AG10803 (cell line): ENCODE data around the gene TXNRD2.

Experiments
- DNase-seq: peaks from one replicate; pipeline ENCODE4 v3.0.0; 2010; ENCODE audit warnings: low read depth
- H3K4me3 ChIP-seq: 2 replicates; pipeline ENCODE4 v1.5.1; 2011; ENCODE audit warnings: mild to moderate bottlenecking, low read length, control low read depth
- CTCF ChIP-seq: conservative IDR thresholded peaks from 2 replicates; pipeline ENCODE4 v1.5.1; 2011; ENCODE audit warnings: mild to moderate bottlenecking, low read length, control low read depth, inconsistent platforms

TXNRD2 gene

GRCh38 chr22:19871023-19871844, 70.4 kb downstream of the TXNRD2 start:
- TF ChIP-seq CTCF = no peak
- no peak for DNase-seq

DNA sequence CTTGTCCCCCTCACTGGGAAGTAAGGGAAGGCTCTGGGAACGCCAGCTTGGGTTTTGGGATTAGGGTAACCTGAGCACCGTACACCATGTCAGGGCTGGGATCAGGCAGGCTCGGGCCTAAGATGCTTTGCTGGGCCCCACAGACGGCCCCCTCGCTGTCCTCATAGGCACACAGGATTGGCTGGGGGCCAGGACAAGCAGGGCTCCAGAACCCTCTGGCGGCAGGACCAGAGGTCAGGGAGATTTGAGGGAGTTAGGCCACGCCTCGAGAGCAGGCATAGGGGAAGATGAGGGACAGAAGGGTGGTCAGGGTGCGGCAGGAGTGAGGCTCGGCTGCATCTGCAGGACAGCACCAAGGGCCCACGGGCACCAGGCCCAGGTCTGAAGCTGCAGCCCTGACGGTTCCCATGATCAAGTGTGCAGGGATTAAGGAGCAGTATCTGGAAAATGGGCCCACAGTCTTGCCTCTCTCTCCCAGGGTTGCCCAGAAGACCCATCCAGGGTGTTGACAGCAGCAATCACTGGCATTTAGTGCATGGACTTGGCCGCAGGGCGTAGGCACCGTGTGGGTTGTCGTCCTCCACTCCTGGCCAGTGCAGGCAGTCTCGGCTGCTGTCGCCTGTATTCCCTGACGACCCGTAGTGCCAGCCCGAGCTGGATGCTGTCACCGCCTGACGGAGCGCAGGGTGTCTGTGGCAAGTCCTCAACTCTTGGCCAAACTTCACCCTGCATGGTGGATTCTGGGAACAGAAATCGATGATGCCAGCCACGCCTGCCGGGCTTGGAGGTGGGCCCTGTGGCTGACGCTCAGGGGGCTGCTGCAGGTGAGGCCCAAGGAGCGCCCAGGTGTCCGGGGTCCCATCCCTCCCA, 71.2 kb downstream of the TXNRD2 start:
- DNase-seq = no peak
- no peak for TF ChIP-seq CTCF
- H3K4me3 ChIP-seq = no peak overlapping the region

More at GRCh38 chr22:19871023-19871844, 70.4 kb downstream of the TXNRD2 start:
- H3K4me3 ChIP-seq = no peak overlapping the region

DNA sequence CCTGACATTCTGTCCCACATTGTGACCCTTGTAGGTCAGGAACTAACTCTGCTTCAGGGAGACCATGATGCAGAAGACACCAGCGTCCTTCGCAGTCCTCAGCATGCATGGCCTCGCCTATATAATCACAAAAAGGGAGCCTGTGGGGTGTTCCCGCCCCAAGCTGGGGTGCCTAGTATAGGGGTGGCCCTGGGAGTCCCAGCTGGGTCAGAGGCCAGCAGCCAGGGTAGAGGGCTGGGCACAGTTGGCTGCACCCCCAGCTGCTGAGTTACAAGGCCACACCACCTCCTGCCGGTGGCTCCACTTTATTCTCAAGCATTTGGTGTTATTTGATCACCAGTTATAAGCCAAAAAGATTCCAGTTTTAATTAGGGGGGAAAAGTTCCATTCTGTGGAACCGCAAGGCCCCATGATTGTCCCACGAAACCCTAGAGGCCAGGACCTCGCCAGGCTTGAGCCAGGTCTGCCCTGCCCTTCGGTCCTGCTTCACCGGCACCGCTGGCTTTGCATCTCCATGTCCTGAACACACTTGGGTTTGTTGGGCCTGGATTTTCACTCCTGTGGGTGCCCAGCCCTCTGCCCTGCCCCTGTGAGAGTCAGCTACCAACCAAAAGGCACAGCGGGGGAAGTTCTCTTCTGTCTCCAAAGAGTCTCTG, 72.0 kb downstream of the TXNRD2 start:
- no peak for TF ChIP-seq CTCF
- no peak for DNase-seq
- H3K4me3 ChIP-seq = no peak overlapping the region

GRCh38 chr22:19868773-19869471, 72.7 kb downstream of the TXNRD2 start:
- no peak for TF ChIP-seq CTCF
- no peak for DNase-seq
- no peak overlapping the region for H3K4me3 ChIP-seq

DNA sequence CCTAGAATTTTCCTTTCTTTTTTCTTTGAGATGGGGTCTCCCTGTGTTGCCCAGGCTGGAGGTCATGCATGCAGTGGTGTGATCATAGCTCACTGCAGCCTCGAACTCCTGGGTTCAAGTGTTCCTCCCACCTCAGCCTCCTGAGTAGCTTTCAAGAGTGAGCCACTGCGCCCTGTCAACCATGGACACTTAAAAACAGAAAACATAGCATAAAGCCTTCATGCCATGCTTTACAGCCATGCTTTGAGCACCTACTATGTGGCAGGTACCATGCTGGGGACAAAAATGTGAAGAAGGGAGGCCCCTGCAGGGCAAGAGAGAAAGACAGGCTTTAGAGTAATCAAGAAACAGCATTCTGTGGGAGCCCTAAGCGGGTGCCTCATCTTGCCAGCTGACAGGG, 73.3 kb downstream of the TXNRD2 start:
- no peak overlapping the region for H3K4me3 ChIP-seq
- no peak for TF ChIP-seq CTCF
- DNase-seq = no peak

GRCh38 chr22:19867617-19868016, 74.0 kb downstream of the TXNRD2 start:
- H3K4me3 ChIP-seq = no peak overlapping the region
- TF ChIP-seq CTCF = no peak
- DNase-seq = no peak
